SK-N-SH (cell line): ENCODE results near the gene TMEM41B.

Experiments used
- CTCF ChIP-seq: fragments of 200-600 bp; sonication (generic); IDR thresholded peaks from 2 replicates; pipeline ENCODE4 v1.6.1; 2017; ENCODE audit warnings: antibody characterized with exemption, mild to moderate bottlenecking, moderate library complexity
- NRF1 ChIP-seq: IDR thresholded peaks from 2 replicates; pipeline ENCODE4 v1.6.1; 2012; ENCODE audit warnings: low read depth, mild to moderate bottlenecking, low read length
- POLR2AphosphoS5 ChIP-seq: IDR thresholded peaks from 2 replicates; pipeline ENCODE4 v1.6.1; 2012; ENCODE audit warnings: low read depth, low read length
- SMC3 ChIP-seq: IDR thresholded peaks from 2 replicates; pipeline ENCODE4 v1.6.1; 2012; ENCODE audit warnings: low read depth, low read length, improper control_type of control experiment
- TAF1 ChIP-seq: IDR thresholded peaks from 2 replicates; pipeline ENCODE4 v1.6.1; 2012; ENCODE audit warnings: low read depth, mild to moderate bottlenecking, low read length, moderate library complexity, borderline replicate concordance
- YY1 ChIP-seq: IDR thresholded peaks from 2 replicates; pipeline ENCODE4 v1.4.0; 2012; ENCODE audit warnings: low read depth, mild to moderate bottlenecking
- TF ChIP-seq, protein P1 (sequence below): fragments of 150-350 bp; IDR thresholded peaks from 2 replicates; pipeline ENCODE4 v1.6.1; 2017; ENCODE audit warnings: antibody characterized with exemption, low read length, low read depth, borderline replicate concordance

- TF ChIP-seq CTCF, result no peak
- no peak for TF ChIP-seq TAF1
- TF ChIP-seq POLR2AphosphoS5, result no peak
- no peak for TF ChIP-seq NRF1
- no peak for TF ChIP-seq YY1
- no peak for TF ChIP-seq SMC3
- TF ChIP-seq, protein P1, sequence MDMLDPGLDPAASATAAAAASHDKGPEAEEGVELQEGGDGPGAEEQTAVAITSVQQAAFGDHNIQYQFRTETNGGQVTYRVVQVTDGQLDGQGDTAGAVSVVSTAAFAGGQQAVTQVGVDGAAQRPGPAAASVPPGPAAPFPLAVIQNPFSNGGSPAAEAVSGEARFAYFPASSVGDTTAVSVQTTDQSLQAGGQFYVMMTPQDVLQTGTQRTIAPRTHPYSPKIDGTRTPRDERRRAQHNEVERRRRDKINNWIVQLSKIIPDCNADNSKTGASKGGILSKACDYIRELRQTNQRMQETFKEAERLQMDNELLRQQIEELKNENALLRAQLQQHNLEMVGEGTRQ, result no peak
These were observed 47.5 kb downstream of the TMEM41B start for GRCh38 chr11:9266926-9267325.
